Natural killer cell (primary cell): ENCODE results near the gene PTPRN2. TPM values are rescaled to one million over a fixed set of nuclear protein-coding genes. Genes with fewer than 3 reads are reported as not detected.

Experiments used
- ATAC-seq, 3 donors: fragments of 150-1000 bp in 2 of 3; fragments of 200-7000 bp in 1 of 3; cut with Tn5 transposase; 1 replicate in 1 of 3; 2 replicates in 2 of 3; pipeline ENCODE4 v1.10.0; 2021; ENCODE audit warnings: mild to moderate bottlenecking in 2 of 3, moderate library complexity in 2 of 3
- DNase-seq, 2 donors: peaks; one replicate each; pipeline versions ENCODE4 v3.0.0 to v3.0.0-alpha.2; 2013 to 2021; ENCODE audit warnings: mixed read lengths in 1 of 2
- H3K27ac ChIP-seq: one replicate; pipeline ENCODE4 v1.5.1; 2013; ENCODE audit warnings: mild to moderate bottlenecking, low read length
- H3K27me3 ChIP-seq: one replicate; pipeline ENCODE4 v1.6.1; 2013; ENCODE audit warnings: low read length; ENCODE audit not compliant: control insufficient read depth, insufficient read depth
- H3K36me3 ChIP-seq: one replicate; pipeline ENCODE4 v1.6.1; 2013; ENCODE audit warnings: low read length; ENCODE audit not compliant: control insufficient read depth, insufficient read depth
- H3K4me1 ChIP-seq: one replicate; pipeline ENCODE4 v1.6.1; 2013; ENCODE audit warnings: low read length; ENCODE audit not compliant: control insufficient read depth, insufficient read depth
- H3K4me3 ChIP-seq: one replicate; pipeline ENCODE4 v1.5.1; 2013; ENCODE audit warnings: low read length
- H3K9me3 ChIP-seq: one replicate; pipeline ENCODE4 v1.6.1; 2013; ENCODE audit warnings: low read length; ENCODE audit not compliant: control insufficient read depth, insufficient read depth
- H3K27ac Mint-ChIP-seq, 2 donors: one replicate each; pipeline ENCODE4 v1.8.0; 2022; ENCODE audit warnings: mild to moderate bottlenecking in 2 of 2, mixed read lengths in 2 of 2, moderate library complexity in 1 of 2
- H3K27me3 Mint-ChIP-seq, 2 donors: one replicate each; pipeline ENCODE4 v1.8.0; 2022; ENCODE audit warnings: low read depth in 2 of 2, mixed read lengths in 2 of 2
- H3K36me3 Mint-ChIP-seq: one replicate; pipeline ENCODE4 v1.8.0; 2022; ENCODE audit warnings: mixed read lengths
- H3K4me1 Mint-ChIP-seq, 2 donors: one replicate each; pipeline ENCODE4 v1.8.0; 2022; ENCODE audit warnings: mixed read lengths in 2 of 2
- H3K4me3 Mint-ChIP-seq: one replicate; pipeline ENCODE4 v1.8.0; 2022; ENCODE audit warnings: mild to moderate bottlenecking, moderate library complexity, mixed read lengths
- H3K9me3 Mint-ChIP-seq, 2 donors: one replicate each; pipeline ENCODE4 v1.8.0; 2022; ENCODE audit warnings: mixed read lengths in 2 of 2
- WGBS: methylation state at CpG from one replicate; pipeline ENCODE4 v1.1.7; 2013; ENCODE audit warnings: missing lambda C conversion rate; ENCODE audit not compliant: insufficient coverage; 5-methylcytosine and 5-hydroxymethylcytosine counted together
- intact Hi-C: fragments of 100-400 bp; cut with micrococcal nuclease; formaldehyde crosslinking; loops from one replicate; pipeline ENCODE4 v1.14.2; 2022
- total RNA-seq, 4 donors: library from RNA; stranded (reverse); fragments of 120-200 nt in 1 of 4; gene quantifications; one replicate each; pipeline versions ENCODE4 v1.2.3 to v1.2.4, GENCODE V29; 2013 to 2022
- TF ChIP-seq, protein P1 (sequence below): fragments of 200-600 bp; IDR thresholded peaks from one replicate; pipeline ENCODE4 v1.8.0; 2022; ENCODE audit warnings: antibody characterized with exemption

The PTPRN2 gene
- total RNA-seq, 3 donors from 2014 or later (not counting 1 experiment from before 2014, with no cell fraction given), result 1.3 to 2.5 (median 1.9) TPM

DNA sequence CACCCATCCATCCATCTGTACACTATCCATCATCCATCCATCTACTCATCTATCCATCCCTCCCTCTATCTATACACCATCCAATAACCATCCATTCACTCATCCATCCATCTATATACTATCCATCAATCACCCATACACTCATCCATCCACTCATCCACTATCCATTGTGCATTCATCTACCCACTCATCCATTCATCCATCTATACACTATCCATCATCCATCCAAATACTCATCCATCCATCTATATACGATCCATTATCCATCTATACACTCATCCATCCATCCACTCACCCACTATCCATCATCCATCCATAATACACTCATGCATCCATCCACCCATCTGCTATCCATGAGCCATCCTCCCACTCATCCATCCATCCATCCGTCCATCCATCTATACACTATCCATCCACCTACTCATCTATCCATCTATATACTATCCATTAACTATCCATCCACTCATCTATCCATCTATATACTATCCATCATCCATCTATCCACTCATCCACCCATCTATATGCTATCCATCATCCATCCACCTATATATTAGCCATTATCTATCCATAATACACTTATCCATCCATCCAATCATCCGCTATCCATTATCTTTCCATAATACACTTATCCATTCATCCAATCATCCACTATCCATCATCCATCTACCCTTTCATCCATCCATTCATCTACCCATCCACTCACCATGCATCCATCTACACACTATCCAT, 765.5 kb downstream of the PTPRN2 start:
- H3K4me3 ChIP-seq, result no peak overlapping the region
- no peaks in the 10 kb centered on the region for H3K4me1 Mint-ChIP-seq
- 82% methylated on average over 3 of the region's 3 CpGs for WGBS
- H3K27me3 ChIP-seq, result no peaks in the 10 kb centered on the region
- H3K27ac Mint-ChIP-seq, result no peak overlapping the region
- H3K9me3 ChIP-seq, result no peaks in the 10 kb centered on the region
- H3K9me3 Mint-ChIP-seq, result no peaks in the 10 kb centered on the region
- no peaks in the 10 kb centered on the region for H3K4me1 ChIP-seq
- TF ChIP-seq, protein P1, sequence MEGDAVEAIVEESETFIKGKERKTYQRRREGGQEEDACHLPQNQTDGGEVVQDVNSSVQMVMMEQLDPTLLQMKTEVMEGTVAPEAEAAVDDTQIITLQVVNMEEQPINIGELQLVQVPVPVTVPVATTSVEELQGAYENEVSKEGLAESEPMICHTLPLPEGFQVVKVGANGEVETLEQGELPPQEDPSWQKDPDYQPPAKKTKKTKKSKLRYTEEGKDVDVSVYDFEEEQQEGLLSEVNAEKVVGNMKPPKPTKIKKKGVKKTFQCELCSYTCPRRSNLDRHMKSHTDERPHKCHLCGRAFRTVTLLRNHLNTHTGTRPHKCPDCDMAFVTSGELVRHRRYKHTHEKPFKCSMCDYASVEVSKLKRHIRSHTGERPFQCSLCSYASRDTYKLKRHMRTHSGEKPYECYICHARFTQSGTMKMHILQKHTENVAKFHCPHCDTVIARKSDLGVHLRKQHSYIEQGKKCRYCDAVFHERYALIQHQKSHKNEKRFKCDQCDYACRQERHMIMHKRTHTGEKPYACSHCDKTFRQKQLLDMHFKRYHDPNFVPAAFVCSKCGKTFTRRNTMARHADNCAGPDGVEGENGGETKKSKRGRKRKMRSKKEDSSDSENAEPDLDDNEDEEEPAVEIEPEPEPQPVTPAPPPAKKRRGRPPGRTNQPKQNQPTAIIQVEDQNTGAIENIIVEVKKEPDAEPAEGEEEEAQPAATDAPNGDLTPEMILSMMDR, result no peak
- no peaks in the 10 kb centered on the region for H3K36me3 ChIP-seq
- peak in 1 of 3 donors; percentile 24 for ATAC-seq
- peaks cover 0 to 2% of the 10 kb centered on the region in 2 donors for H3K27me3 Mint-ChIP-seq
- H3K36me3 Mint-ChIP-seq, result no peaks in the 10 kb centered on the region
- intact Hi-C loops, result no loop called here
- no peak overlapping the region for H3K27ac ChIP-seq
- no peak overlapping the region for H3K4me3 Mint-ChIP-seq
- no peak for DNase-seq

DNA sequence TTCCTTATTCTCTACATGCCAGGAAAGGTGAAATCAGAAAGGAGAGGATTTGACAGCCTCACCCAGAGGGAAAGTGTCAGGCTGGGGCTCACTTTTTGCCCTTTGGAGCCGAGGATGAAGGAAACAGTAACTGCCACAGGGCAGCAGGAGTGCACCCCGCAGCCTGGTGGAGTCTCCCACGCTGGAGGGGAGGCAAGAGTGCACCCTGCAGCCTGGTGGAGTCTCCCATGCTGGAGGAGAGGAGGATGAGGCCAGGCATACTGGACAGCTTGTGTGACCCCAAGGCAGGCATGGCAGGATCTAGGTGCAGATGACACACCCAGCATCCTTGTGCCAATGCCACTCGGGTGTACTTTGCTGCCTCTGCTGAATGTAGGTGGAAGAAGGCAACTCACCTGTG, 766.8 kb downstream of the PTPRN2 start:
- Histone ChIP-seq H3K27me3 (no peaks in the 10 kb centered on the region), H3K36me3 (no peaks in the 10 kb centered on the region), H3K27ac (no peak overlapping the region), H3K4me1 (no peaks in the 10 kb centered on the region), H3K4me3 (no peak overlapping the region), H3K9me3 (no peaks in the 10 kb centered on the region)
- DNase-seq (no peak), ATAC-seq (no peak)
- H3K4me1 Mint-ChIP-seq, result no peaks in the 10 kb centered on the region
- peaks cover 0 to 2% of the 10 kb centered on the region in 2 donors for H3K27me3 Mint-ChIP-seq
- H3K4me3 Mint-ChIP-seq, result no peak overlapping the region
- no peaks in the 10 kb centered on the region for H3K36me3 Mint-ChIP-seq
- intact Hi-C loops, result no loop called here
- no peaks in the 10 kb centered on the region for H3K9me3 Mint-ChIP-seq
- H3K27ac Mint-ChIP-seq, result no peak overlapping the region
- TF ChIP-seq, protein P1, result no peak
- 79% methylated on average over 4 of the region's 4 CpGs for WGBS

DNA sequence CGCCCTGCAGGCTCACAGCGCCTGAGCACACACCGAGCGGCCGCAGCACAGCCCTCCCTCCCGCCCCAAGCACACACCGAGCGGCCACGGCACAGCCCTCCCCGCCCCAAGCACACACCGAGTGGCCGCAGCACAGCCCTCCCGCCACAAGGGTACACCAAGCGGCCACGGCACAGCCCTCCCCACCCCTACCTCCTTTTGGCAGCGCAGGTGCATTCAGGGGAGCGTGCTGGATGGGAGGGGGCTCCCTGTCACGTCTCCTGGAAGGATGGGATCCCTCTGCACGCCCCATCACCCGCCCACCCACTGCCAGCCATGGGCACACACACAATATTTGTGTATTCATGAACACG, 768.2 kb downstream of the PTPRN2 start:
- intact Hi-C loops, result no loop called here

More for the DNA sequence above, 768.2 kb downstream of the PTPRN2 start:
- no peak for DNase-seq
- Mint-ChIP-seq H3K4me1 (no peaks in the 10 kb centered on the region), H3K4me3 (no peak overlapping the region), H3K9me3 (no peaks in the 10 kb centered on the region), H3K27ac (no peak overlapping the region), H3K36me3 (no peaks in the 10 kb centered on the region), H3K27me3 (peaks cover 0 to 2% of the 10 kb centered on the region in 2 donors)
- Histone ChIP-seq H3K9me3 (no peaks in the 10 kb centered on the region), H3K4me3 (no peak overlapping the region), H3K27me3 (no peaks in the 10 kb centered on the region), H3K36me3 (no peaks in the 10 kb centered on the region), H3K27ac (no peak overlapping the region), H3K4me1 (no peaks in the 10 kb centered on the region)
- no peak for ATAC-seq
- TF ChIP-seq, protein P1, result no peak
- 94% methylated on average over 17 of the region's 21 CpGs for WGBS
